ENCODE measurements around the gene NCAM2.

Gene NCAM2

DNA sequence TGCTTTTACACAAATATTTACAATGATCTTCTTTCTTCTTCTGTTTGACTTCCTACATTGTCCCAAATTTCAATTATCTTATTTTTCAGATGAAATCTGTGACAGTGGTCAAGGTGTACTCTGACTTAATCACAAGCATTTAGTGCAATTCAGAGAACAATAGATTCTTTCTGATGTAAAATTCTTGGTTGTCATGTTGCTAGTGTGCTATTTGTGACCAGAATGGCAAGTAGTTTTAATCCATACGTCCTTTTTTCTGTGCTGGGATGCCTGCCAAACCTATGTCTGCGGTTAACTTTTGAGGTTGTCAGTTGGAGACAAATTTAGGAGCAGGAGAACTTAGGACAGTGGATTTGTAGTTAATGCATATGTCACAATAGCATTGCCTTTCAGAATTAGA lies 31.0 kb downstream of the NCAM2 start:
- DNase-seq = no peak

DNA sequence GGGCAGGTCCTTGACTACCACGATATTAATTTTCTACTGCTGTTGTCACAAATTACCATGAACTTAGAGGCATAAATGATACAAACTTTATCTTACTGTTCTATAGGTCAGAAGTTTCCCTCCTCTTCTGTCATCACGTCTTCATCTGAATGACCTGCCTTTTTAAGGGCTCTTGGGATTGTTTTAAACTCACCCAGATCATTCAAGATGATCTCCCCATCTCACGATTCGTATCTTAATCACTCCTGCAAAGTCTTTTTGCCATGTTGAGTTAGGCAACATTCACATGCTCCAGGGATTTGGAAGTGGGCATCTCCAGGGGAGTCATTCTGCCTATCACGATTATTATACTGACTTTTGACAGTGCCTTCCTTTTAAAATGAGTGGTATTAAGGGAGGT lies 32.1 kb downstream of the NCAM2 start:
- no peak for DNase-seq

DNA sequence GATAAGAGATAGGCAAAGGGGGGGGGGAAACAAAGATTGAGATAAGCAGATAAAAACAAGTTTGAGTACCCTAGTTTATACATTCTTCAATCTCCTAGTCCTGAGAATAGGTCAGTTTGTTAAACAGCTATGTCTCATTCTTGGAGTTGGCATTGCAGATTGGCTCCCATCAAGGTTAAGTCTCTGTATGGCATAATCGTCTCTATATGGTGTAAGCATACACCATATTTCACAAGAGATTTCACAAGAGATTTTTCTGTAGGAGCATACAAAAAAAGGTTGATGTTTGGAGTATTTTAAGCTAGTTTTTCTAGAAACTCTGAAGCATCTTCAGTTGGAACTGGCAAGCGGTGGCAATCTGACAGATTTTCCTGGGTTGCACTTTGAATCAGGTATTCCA lies 35.8 kb downstream of the NCAM2 start:
- no peak for DNase-seq

DNA sequence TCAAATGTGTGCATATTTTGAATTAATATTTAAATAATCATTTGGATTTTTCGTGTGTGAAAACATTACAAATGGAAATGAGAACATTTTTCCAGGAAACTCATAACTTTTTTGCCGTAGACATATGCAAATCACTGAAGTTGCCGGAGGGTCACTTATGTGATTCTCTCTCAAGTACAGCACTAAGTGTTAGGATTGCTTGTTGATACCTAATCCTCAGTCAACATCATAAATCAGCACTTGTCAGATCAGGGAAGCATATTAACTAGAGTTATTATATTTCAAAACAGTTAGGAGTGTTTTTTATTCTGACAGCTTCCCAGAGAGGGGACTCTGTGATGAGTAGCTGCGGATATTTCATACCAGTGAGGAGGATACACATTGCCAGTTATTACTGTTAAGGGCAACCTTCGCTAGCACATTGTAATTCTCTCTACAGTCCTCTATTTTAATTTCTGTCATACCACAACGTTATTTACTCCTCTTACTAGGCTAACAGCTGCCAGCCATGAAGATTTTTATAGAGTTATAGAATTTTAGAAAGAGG lies 41.5 kb downstream of the NCAM2 start:
- DNase-seq = no peak

DNA sequence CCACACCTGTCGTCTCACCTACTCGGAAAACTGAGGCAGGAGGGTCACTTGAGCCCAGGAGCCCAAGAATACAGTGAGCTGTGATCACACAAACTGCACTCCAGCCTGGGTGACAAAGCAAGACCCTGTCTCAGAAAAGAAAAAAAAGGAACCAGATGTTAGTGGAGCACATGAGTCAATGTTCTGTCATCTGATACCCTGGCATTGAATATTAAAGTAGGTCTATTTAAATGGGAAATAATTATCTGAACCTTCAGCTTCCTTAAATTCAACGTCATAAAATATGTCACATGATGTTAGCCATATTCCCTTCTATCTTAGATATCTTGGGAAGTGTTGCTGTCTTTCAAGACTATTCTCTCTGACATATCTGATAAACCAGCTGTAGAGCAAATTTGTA lies 47.3 kb downstream of the NCAM2 start:
- DNase-seq = no peak

DNA sequence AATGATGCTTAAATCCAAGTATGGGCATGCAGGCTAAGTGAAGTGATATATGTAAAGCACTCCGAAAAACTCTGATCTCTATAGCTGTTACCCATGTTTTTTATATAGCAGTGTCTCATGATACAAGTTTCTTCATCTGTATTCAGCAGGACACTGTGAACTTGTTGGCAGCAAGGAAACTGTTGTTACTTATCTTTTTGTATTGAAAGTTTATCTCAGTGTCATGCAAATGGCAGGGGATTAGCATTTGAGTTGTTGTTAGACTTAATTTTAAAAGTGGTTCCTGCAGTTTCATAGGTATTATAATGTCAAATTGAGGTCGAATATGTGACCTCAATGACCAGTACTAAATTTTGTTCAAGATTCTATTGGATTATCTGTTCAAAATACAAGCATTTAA lies 47.9 kb downstream of the NCAM2 start:
- no peak for DNase-seq

DNA sequence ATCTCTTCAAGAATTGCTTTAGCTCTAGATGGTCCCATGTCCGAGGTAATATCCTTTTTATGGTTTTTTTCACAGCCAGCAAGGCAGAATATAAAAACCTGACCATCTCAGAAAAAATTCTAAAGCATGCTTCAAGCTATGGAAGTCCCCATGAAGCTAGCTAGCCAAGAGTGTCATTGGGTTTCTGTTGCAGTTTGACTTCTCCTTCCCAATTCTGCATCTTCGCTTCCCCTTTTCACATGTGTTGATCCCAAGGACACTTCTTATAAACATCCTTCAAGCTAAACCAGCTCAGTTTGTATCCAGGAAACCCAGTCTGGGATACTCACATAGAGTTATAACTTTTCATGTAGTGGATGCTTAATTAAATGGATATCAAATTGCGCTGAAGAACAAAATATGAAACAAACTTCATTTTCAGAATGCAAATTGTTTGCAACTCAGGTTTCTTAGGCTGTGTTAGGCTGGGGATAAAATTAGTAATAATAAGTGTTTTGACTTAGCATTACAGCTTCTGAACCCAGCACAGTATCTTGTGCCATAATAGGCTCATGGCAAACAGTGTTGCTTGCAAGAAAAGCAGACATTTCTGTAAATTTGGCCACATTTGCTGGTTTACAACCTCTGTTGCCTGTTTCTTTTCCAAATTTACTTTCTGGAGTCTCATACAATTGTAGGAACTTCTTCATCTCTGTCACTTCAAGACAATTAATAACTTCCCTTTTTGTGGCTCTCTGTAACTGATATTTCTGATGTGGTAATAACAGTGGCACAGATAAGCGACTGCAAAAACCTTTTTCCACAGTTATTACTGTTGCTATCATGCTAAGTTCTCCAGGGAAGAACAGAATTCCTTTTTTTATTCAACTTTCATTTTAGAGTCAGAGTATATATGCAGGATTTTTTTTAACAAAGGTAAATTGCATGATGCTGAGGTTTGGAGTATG lies 53.2 kb downstream of the NCAM2 start:
- DNase-seq = no peak

DNA sequence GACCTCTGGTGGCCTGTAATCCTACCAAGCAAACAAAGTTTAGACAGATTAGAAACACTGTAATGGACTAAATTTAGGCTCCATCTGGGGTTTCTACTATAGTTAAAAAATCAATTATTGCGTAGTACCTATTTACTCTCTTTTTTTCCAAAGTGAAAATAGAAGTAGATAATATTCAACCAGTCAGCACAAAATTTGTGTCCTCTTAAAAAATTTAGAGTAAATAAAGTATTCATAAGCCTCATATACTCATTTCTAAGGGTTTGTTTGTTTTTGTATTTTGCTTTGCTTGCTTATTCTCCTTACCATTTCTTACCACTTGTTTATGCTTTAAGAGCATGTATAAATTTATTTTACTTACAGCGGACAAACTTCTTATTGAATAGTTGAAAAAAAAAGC lies 54.5 kb downstream of the NCAM2 start:
- DNase-seq = no peak

DNA sequence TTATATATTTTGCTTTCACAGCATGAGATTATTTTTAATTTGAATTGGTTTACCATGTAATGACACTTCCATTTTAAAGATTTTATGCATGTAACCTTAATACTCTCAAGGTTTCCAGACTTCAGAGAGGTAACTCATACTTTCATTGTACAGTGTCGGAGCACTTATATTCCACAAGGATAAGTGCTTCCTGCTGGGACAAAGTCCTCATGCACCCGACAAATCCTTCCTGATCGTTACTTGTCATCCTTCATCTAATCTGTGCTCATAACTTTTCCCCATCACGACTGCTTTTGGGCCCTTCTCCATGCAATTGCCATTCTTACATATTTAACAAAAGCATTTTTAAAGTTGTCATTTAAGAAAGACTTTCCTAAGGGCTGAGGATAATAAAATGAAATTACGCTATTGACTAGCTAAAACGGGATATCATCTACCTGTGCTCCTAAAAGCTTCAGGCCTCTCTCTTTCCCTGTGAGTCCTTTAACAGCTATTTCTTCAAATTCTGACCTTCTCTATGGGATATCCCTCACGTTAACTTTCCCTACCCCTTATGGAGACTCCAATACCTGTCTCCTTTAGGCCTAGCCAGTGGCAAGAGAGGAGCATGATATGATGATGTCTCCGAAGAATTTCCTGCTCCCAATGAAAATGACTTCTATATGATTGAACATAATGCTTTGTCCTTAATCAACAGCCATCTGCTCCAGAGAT lies 59.3 kb downstream of the NCAM2 start:
- no peak for DNase-seq

DNA sequence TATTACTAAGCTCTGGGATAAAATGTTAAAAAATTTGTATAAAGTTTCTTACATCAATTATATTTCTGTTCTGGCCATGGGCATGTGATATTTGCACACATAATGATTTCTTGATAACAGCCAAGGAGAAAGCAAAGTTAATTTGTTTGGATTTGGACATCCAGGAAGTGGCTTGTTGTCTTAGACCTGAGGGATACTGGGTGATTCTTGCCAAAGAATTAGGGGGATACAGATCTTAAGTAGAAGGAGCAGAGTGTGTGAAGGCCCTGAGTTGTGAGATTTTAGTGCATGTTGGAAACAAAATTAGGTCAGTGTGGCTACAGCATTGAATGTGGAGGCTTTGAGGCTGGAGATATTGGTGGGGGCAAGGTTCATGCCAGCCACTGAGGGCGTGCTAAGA lies 65.6 kb downstream of the NCAM2 start:
- DNase-seq = no peak

DNA sequence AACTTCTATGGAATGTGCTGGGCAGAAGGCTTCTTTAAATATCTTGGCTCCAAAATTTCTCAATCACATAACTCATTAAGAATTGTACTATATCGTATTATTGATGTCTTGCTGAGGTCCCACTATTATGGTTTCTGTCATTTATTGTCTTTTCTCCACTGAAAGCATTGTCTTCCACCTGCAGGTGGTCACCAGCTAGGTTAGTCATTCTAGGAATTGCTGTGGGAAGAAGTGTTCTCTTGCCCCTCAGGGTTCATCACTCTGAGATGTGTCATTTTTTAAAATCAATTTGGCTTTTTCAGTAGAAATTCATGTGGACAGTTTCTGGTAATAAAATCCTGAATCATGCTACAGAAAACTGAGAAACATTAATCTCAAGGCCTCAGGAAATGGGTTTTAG lies 66.1 kb downstream of the NCAM2 start:
- no peak for DNase-seq

DNA sequence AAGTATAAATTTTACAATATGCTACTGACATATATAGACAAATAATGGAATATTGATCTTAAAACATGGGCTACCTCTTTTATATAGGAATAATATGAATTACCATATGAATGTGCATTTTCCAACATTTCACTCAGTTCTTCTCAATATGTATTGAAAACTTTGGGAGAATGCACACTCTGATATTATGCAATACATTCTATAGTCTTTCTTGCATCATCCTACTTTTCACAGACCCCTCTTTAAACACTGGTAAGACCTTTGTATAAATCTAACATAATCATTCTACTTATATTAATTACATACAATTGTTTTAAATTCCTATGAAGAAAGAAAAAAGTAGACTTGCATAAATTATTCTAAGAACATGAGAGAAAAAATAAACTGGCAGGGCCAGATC lies 69.2 kb downstream of the NCAM2 start:
- no peak for DNase-seq

DNA sequence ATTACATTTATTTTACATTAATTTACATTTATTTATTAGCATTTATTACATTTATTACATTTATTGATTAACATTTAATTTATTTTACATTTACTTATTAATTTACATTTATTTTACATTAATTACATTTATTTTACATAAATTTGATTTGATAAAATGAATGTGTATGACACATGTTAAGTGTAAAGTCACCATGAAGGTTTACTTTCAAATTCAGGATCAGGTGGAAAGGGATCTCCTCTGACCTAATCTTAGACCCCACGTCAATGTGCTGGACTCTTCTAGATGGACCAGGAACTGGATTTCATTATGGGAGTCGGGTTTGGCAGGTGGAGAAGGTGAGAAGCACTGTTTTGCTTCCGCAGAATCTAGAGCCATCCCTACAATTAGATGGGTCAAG lies 76.1 kb downstream of the NCAM2 start:
- DNase-seq = no peak

DNA sequence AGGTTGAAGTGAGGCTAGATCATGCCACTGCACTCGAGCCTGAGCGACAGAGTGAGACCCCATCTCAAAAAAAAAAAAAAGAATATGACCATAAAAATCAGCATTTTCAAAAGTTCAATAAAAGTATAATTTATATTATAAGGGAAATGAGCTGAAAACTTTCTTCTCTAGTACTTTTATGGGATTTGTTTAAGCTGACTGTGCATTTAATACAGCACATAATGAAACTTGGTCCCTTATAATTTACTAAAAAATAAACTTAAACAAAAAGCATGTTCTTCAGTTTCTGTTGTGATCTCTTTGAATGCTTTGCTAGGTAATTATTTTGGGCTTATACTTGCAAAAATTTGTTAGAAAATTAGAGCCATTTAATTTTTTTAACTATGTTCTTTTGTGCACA lies 77.8 kb downstream of the NCAM2 start:
- no peak for DNase-seq

DNA sequence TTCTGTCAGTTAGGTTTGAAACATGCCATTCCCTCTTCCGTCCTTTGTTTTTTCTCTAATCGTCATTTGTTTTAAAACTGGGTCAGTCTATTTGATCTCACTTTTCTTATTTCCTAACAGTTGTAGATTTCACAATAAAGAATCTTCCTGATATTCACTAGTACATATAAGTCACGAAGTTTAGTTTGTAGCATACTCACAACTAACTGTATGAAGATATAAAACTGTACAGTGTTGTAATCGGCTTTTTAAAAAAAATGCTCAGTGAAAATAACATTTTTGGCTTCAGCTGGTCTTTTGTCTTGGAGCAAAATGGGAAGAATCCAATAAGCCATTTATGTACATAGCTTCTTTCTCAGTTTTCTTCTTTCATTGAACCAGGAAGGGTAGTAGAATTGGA lies 78.3 kb downstream of the NCAM2 start:
- no peak for DNase-seq

DNA sequence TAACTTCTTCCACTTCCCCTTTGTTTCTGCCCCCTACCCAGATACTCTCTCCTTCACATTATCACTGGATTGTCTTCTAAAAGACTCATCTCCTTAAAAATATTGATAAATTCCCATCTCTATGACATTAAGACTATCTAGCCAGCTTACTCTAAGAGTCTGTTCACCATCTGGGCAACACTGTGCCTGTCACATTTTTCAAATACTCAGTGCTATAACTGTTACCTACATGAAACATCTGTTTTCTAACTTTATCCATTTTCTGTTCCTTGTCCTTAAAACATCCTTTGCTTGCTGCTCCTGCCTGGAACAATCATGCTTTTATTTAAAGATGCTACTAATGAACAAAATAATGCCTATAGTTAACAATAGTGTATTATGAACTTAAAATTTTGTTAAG lies 81.4 kb downstream of the NCAM2 start:
- no peak for DNase-seq

DNA sequence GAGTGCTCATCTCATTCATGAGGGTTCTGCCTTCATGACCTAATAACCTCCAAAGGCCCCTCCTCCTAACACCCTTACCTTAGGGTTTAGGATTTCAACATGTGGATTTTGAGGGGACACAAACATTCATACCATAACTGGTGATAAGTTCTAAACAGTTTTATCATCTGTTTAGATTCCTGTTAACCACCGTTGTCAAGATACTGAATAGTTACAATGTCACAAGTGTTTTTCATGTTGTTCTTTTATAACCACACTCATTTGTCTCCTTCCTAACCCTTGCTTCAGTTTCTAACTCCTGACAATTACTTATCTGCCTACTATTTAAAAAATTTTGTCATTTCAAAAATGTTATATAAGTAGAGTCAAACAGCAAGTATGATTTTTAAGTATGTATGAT lies 86.0 kb downstream of the NCAM2 start:
- DNase-seq = no peak

DNA sequence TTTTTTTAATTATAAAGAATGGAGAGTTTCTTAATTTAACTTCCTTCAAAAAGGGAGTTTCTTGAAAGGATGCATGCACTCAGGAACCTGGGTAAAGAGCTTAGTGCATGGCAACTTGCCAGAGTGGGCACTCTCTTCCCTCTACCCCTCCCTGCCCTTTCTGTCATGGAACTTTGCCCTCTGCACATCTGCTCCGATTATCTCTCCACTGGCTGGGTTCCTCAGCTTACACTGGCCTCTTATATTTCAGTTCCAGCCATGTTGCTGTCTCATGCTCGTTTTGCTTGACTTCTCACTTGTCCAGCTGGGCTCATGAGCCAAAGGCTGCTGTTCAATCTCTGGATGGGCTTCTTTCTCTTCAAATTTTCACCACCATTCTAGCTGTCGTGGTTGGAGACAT lies 87.0 kb downstream of the NCAM2 start:
- DNase-seq = no peak

DNA sequence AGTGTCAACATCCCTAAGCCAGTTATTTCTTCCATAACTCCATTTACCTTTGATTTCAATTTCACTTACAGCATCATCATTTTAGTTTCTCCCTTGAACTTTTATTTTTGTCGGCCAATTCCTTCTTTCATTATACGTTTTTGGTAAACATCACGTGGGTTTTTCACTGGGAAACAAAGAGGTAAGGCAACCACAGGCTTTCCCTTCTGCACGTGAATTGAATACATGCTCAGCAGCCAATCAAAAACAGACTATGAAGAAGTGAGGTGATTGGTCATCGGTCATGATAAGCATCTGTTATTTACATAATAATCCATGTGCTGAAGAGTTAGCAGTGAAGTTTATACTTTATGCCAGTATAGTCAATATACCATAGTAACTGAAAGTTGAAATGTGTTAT lies 98.7 kb downstream of the NCAM2 start:
- no peak for DNase-seq

DNA sequence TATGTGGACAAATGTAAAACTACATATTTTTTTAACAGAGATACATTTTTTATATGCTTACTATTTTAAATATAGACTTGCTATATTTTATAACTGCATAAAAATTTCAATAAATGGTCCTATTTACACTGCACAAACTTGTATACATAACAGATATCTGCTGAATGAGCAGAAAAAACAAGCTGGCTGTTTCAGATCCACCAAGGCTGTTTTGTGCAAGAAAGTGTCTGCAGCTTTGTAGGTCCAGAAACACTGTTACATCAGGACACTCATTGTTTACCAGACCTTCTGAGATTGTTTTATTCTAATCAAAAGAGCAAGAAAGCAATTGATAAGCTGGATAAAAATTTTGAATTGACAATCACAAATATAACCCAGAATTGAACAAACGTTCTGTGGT lies 99.3 kb downstream of the NCAM2 start:
- no peak for DNase-seq

DNA sequence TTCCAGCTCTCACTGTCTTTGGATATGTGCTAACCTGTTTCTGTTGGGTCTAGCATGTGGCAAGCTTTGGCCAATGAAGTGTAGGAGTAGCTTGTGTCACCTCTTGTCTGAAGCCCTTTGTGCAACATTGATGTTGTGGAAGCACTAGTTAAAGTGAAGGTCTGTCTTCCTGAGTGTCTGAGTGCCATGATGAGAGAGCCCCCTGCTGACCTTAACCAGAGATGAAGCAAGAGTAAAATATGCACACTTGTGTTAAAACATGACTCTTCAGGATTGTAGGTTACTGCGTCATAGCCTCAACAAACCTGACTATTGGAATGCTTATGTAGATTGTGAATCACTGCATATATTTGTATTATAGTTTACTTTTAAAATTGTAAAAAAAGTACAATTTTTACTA lies 103.7 kb downstream of the NCAM2 start:
- no peak for DNase-seq

DNA sequence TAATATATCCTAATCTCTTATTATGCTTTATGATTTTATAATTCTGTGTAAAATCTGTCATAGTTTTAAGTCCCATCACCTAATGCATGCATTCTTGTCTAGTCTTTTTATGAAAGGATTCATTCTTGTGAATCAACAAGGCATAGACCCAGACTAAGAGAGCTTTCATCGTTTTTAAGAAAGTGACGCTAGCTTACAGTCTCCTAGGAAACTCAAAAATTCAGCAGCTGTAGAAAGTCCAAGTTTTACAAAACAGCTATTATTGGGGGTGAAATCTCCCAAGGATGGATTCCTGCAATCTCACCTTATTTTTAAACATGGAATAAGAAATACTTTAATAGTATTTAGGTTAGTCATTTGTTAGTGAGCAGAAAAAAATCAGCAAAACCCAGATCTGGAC lies 104.7 kb downstream of the NCAM2 start:
- no peak for DNase-seq

DNA sequence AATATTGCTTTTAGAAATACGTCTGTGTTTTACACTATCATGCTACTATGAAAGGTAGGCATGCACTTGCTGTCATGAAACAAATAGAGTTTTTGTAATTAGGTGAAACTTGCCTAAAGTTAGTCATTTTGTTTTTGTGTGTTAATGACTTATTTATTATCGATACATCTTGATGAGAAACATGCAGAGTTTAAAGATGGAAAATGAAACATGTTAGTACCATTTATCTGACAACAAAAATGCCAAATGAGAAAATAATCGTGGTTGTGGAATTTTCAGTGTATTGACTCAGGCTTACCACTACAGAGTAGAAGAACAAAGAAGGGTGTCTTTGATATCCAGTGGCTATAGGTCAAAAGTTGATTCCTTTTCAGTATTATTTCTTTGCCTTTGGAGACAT lies 105.5 kb downstream of the NCAM2 start:
- no peak for DNase-seq

DNA sequence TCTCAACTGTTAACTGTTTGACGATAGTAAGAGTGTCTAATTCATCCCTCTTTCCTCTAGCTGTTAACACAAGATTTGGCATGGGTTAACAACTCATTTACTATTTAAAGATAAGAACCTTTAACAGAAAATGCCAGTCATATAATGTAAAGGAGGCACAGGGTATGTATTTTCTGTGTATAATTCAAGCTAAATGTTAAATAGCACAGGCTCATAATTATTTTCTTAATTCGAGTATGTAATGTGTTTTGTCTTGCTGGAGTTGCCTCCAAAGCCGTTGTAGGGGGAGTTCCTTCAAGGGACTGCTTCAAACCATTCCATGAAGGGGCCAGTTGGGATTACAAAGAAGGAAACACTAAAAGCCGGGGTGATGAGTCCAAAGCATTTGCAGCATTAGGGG lies 111.5 kb downstream of the NCAM2 start:
- DNase-seq = no peak
